Thyroid gland (tissue), 4 donors: ENCODE measurements around the gene WWTR1.

Experiments
- CTCF ChIP-seq, 6 experiments: fragments of 200-600 bp in 3 of 6; fragments of 450-650 bp in 3 of 6; sonication (generic) in 3 of 6; IDR thresholded peaks; one replicate each; pipeline ENCODE4 v1.5.1; 2016 to 2019; ENCODE audit warnings: antibody characterized with exemption in 6 of 6, mild to moderate bottlenecking in 2 of 6, inconsistent platforms in 1 of 6, moderate library complexity in 1 of 6
- POLR2A ChIP-seq, 2 donors: fragments of 450-650 bp; IDR thresholded peaks; one replicate each; pipeline ENCODE4 v1.6.1; 2017; ENCODE audit warnings: antibody characterized with exemption in 2 of 2, mild to moderate bottlenecking in 2 of 2, moderate library complexity in 1 of 2

- TF ChIP-seq CTCF (IDR thresholded peaks at IDR 0.05) = no peak
- TF ChIP-seq POLR2A (IDR thresholded peaks at IDR 0.05) = peak in 1 of 2 donors; percentile 34
Observed at GRCh38 chr3:149534671-149535332, 123.0 kb downstream of the WWTR1 start.
